ENCODE results near the gene QARS1.
A peak's percentile ranks its signal among the peaks of the same experiment; 100 is the strongest.

Gene QARS1

DNA sequence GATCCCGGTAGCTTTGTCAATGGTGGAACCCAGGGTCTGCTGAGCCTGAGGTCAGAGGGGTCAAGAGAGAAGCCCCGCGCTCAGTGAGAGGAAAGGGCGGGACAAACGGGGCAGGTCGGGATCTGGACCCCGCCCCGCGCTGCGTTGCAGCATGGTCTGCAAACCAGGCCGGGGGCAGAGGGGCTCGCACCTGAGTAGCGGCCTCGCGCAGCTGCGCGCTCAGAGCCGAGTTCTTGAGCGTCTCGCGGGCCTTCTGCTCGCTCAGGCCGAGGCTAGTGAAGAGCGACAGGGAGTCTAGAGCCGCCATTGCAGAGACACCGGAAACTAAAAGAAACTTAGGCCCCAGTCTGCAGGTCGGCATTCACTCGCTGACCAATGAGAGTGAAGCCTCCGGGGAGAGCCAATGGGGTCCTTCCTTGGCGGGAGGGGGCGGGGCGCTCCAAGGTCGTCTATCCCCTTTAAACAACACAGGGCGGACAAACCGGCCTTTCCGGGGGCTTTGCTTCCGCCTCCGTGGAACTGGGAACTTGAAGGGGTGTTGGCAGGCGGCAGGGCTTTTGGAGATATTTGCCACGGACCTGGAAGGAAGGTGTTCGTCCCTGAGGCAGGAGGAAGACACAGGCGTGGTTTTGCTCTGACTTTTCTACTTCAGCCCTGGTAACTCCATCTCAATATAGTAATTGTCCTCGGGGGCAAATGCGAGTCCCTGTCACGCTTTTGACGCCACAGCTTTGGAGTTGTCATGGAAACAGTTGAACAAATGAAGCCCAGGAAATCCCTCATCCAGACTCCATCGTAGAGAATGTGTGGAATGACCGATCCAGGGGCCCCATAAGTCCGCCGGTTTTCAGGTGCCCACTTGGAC lies at the start of gene QARS1:
Gene QARS1 (minus strand): TSS at position 331 of the 865 bp plus-strand sequence. CDS start 24 bp downstream, at position 307.
- peak; percentile 90 to 92 for DNase-seq

- no peak for DNase-seq
These were observed 48.9 kb upstream of the QARS1 start for GRCh38 chr3:49153349-49153912.

GRCh38 chr3:49151610-49152009 lies 47.1 kb upstream of the QARS1 start:
- DNase-seq: no peak

DNA sequence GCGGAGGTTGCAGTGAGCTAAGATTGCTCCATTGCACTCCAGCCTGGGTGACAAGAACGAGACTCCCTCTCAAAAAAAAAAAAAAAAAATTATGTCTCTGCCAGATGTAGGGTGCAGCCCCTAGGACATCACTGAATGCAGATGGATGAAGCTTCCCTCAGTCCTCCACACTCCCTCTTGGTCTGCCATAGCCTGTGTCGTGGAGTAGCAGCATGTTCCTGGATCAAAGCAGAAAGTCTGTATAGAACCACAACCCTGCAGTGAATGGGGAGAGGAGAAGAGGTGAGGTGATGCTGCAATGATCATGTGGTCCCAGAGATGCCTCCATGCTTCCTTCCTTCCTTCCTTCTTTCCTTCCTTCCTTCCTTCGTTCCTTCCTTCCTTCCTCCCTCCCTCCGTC lies 43.6 kb upstream of the QARS1 start:
- DNase-seq: no peak

DNA sequence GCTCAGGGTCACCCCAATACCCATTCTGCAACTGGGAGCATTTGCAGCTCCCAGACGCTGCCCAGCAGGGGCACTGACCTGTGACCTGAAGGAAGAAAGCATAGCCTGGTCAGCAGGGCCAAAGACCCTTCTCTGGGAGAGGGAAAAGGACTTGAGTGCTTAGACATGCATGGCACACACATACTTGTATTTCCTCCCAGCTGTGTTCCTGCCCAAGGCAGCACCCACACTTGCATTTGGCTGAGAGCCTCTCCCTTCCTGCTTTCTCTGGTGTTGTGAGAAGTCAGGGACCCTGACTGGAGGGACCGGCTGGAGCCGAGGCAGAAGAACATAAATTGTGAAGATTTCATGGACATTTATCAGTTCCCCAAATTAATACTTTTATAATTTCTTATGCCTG lies 35.5 kb upstream of the QARS1 start:
- DNase-seq: no peak

GRCh38 chr3:49135499-49135898 lies 30.9 kb upstream of the QARS1 start:
- DNase-seq: no peak

DNA sequence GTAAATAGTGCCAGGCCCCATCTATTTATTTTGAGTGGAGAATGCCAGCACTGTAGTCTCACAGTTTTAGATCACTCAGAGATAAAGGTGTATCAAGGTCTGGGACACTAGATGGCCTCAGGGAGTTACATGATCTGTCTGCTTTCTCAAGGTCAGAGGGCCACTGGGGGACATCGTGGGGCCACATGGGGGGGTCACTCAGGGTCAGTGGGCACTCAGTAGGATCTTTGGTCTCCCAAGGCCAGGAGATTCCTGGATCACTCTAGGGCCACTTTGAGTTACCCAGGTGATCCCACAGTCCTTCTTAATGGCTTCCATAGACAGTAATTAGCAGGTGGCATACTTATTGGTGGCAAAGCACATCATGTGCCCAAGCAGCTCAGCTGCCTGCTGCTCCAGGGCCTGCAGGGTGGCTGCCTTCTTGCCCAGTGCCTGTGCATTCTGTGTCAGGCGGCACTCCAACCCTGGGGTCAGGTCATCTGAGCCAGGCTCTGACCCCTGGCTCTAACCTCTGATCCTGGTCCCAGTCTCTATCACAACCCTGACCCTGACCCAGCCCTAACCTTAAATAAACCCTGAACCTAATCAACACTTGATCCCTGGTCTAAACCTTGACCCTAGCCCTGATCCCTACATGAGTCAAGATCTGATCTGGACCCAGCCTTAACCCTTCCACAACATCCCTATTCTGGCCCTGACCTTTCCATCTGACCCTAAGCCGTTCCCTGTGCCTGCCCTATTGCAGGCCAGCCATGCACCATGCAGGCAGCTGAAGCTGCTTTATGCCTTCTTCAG lies 30.1 kb upstream of the QARS1 start:
- DNase-seq: no peak

DNA sequence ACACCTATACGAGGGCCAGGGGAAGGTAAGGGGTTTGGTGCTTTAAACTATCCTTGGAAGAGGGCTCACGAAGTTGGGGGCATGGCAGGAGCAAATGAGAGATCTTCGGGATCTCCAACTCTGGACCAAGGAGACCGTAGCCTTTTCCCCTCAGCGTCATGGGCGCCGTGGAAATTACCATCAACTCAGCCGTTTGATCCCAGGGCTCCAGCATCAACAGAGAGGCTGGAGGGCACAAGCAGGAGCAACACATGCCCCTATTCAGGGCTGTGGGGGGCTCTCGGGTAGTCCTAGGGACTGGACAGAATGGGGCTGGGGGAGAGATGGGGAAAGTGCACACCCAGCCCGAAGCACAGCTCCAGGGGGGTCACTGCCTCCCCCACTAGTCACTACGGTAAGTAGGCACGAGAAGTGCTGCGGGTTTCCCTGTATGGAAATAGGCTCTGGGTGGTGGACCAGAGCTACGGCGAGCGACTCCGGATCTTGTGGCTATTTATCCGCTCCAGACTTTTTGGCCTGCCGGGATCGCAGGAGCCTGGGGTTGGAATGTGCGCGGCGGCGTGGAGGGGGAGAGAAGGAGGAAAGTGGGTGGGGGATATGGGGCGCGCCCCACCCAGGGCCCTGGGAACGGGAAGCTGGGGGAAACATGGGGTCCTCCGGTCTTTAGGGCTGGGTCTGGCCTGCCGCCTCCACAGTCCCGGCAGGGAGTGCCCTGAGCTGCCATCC lies 28.8 kb upstream of the QARS1 start:
- no peak for DNase-seq

GRCh38 chr3:49132437-49133225 lies 28.1 kb upstream of the QARS1 start, which contains the start of gene LAMB2:
Gene LAMB2, minus strand, starts transcription at chr3:49133050. Its CDS starts 183 bp downstream, at chr3:49132867.
- no peak for DNase-seq

GRCh38 chr3:49132073-49132436 lies 27.5 kb upstream of the QARS1 start:
- no peak for DNase-seq

DNA sequence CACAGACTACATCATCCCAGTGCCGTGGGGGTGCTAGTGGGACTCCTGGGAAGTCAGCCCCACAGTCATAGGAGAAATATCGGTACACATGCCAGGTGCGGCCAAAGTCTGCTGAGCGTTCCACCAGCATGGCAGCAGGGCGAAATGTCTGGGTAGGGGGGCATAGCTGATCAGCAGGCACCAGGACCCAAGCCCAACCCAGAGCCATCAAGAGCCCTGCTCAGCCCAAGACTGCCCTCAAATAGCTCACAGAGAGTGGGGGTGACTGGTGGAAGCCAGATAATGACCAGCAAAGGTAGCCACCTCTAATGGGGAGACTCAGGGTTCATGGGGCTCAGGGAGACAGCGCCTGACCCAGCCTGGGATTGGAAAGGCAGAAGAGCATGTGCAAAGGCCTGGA lies 27.0 kb upstream of the QARS1 start:
- no peak for DNase-seq

GRCh38 chr3:49131040-49131439 lies 26.5 kb upstream of the QARS1 start:
- DNase-seq: no peak

- DNase-seq: no peak
These were observed 20.6 kb upstream of the QARS1 start for GRCh38 chr3:49124991-49125670.

- no peak for DNase-seq
These were observed 19.6 kb upstream of the QARS1 start for GRCh38 chr3:49124203-49124602.

- DNase-seq: no peak
These were observed 19.1 kb upstream of the QARS1 start for GRCh38 chr3:49123687-49124086.

DNA sequence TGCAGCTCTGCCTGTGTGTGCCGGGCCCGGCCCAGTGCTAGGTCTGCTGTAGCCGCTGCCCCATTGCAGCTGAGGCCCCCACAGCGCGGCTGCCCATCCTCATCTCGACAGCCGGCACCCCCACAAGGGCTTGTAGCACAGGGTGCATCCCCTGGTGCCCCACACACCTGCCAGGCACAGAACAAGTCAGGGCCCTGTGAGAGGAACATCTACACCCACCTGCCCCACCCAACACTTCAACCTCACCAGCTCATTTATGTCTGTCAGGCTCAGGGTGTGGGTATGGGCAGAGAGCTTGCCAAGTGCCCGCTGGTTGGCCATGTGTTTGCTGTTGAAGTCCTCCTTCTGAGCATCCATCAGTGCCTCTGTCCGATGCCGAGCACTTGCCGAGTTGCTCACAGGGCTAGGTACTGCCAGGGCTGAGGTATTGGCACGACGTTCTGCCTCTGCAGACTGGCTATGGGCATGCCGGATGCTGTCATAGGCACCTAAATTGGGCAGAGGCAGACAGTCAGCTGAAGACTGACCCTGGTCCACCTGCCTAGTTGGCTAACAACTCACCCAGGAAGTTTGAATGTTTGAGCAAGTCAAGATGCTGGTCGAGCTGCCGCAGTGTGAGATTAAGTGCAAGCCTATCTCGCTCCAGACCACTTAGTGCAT lies 18.5 kb upstream of the QARS1 start:
- no peak for DNase-seq

DNA sequence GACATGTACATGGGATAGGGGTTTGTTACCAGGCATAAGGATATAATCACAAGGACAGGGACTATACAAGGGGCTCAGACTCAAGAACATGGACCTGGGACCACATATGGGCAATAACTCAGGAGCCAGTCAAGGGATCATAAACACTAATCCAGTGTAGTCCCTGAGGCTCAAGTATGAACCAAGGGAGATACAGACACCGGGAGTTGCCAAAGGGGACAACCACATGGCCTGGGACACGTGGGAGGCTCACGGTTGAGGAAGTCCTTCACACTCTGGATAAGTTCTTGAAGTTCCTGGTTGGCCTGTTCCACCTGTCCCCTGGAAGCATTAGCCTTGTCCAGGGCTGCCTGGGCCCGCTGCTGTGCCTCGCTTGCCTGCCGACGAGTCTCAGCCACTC lies 17.9 kb upstream of the QARS1 start:
- no peak for DNase-seq

GRCh38 chr3:49122022-49122421 lies 17.5 kb upstream of the QARS1 start:
- DNase-seq: no peak

DNA sequence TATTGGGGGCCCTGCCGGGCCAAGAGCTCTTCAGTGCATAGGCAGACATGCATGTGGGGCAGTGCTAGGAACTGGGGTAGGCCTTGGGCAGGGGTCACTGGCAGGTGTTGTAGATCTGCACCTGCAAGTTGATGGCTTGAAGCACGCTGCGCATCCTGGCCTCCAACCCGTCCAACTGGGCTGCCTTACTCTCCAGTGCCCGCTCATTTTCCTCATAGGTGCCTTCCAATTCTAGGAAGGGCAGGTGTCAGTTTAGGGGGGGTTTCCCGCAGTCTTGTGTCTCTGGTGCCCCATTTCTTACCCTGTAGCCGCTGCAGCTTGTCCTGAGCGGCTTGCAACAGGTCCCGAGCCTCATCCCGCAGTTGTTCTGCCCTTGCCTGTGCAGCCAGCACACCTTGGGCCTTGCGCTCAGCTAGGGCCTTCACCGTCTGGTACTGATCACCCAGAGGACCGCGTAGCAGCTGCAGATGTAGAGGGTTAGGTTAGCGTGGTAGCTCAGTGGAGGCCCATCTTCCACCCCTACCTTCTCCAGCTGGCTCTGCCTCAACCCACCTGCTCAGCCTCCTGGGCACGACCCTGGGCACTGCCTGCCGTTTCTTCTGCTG lies 16.7 kb upstream of the QARS1 start:
- no peak for DNase-seq

GRCh38 chr3:49120438-49121131 lies 16.0 kb upstream of the QARS1 start, which contains the start of gene USP19:
Gene USP19, minus strand, starts transcription at chr3:49120823. Its CDS starts 1,678 bp downstream, at chr3:49119145.
- peak; percentile 94 to 96 for DNase-seq
